ENCODE data around the gene TAP1.
A peak's percentile ranks its signal among the peaks of the same experiment; 100 is the strongest.
"Not testable (repeated sequence)": the region's sequence is repeated elsewhere in the genome, so short reads cannot be mapped to it uniquely, and the experiment has no call there.

TAP1 gene

GRCh38 chr6:32839356-32839755 is 14.1 kb downstream of the TAP1 start:
- DNase-seq, result no peak

GRCh38 chr6:32838114-32838958 is 15.2 kb downstream of the TAP1 start, which contains the start of gene TAP2:
TAP2 (minus strand) TSS chr6:32838739; CDS start chr6:32838233, 506 bp downstream.
- DNase-seq, result peak; percentile 17 to 79

- DNase-seq, result no peak
These were observed 15.8 kb downstream of the TAP1 start for GRCh38 chr6:32837651-32838113.

- DNase-seq, result no peak
These were observed 16.6 kb downstream of the TAP1 start for GRCh38 chr6:32836873-32837272.

GRCh38 chr6:32835167-32835893 is 18.2 kb downstream of the TAP1 start:
- DNase-seq, result no peak

- DNase-seq, result no peak
These were observed 19.8 kb downstream of the TAP1 start for GRCh38 chr6:32833664-32834063.

- no peak for DNase-seq
These were observed 21.0 kb downstream of the TAP1 start for GRCh38 chr6:32832535-32832934.

GRCh38 chr6:32830936-32831335 is 22.6 kb downstream of the TAP1 start:
- no peak for DNase-seq

GRCh38 chr6:32830017-32830416 is 23.5 kb downstream of the TAP1 start:
- DNase-seq, result no peak

GRCh38 chr6:32829495-32829894 is 24.0 kb downstream of the TAP1 start:
- no peak for DNase-seq

- no peak for DNase-seq
These were observed 26.5 kb downstream of the TAP1 start for GRCh38 chr6:32827025-32827424.

GRCh38 chr6:32825966-32826365 is 27.5 kb downstream of the TAP1 start:
- DNase-seq, result no peak

- no peak for DNase-seq
These were observed 33.8 kb downstream of the TAP1 start for GRCh38 chr6:32819729-32820128.

GRCh38 chr6:32818867-32819266 is 34.6 kb downstream of the TAP1 start:
- DNase-seq, result no peak

- DNase-seq, result no peak
These were observed 36.7 kb downstream of the TAP1 start, which contains the start of gene HLA-DOB for GRCh38 chr6:32816746-32817204. HLA-DOB (minus strand) TSS chr6:32817002; CDS start chr6:32816951, 51 bp downstream.

- DNase-seq, result no peak
These were observed 37.5 kb downstream of the TAP1 start for GRCh38 chr6:32815996-32816395.

GRCh38 chr6:32815115-32815514 is 38.4 kb downstream of the TAP1 start:
- DNase-seq, result no peak

GRCh38 chr6:32814145-32814544 is 39.4 kb downstream of the TAP1 start:
- no peak for DNase-seq

- no peak for DNase-seq
These were observed 44.3 kb downstream of the TAP1 start for GRCh38 chr6:32809171-32809570.

GRCh38 chr6:32807020-32807580 is 46.4 kb downstream of the TAP1 start:
- DNase-seq, result no peak

GRCh38 chr6:32805404-32805803 is 48.1 kb downstream of the TAP1 start:
- DNase-seq, result not testable (repeated sequence)

GRCh38 chr6:32803416-32803815 is 50.1 kb downstream of the TAP1 start:
- DNase-seq, result no peak

- DNase-seq, result no peak
These were observed 53.8 kb downstream of the TAP1 start for GRCh38 chr6:32799740-32800139.

All from NCI-H446 (cell line).